Glutamatergic neuron (in vitro differentiated cells): ENCODE measurements around the gene GALNT11. TPM values are rescaled to one million over a fixed set of nuclear protein-coding genes. Genes with fewer than 3 reads are reported as not detected.
"Not testable (repeated sequence)": the region's sequence is repeated elsewhere in the genome, so short reads cannot be mapped to it uniquely, and the experiment has no call there.

Experiments used
- DNase-seq: peaks from one replicate; pipeline ENCODE4 v3.0.0; 2022
- H3K27ac Mint-ChIP-seq: one replicate; pipeline ENCODE4 v1.8.0; 2020; ENCODE audit warnings: mild to moderate bottlenecking, mixed read lengths, inconsistent platforms; ENCODE audit not compliant: unreplicated experiment
- H3K27me3 Mint-ChIP-seq: one replicate; pipeline ENCODE4 v1.8.0; 2020; ENCODE audit warnings: mild to moderate bottlenecking, moderate library complexity, mixed read lengths, inconsistent platforms; ENCODE audit not compliant: unreplicated experiment
- H3K36me3 Mint-ChIP-seq: one replicate; pipeline ENCODE4 v1.8.0; 2020; ENCODE audit warnings: mild to moderate bottlenecking, mixed read lengths, inconsistent platforms; ENCODE audit not compliant: unreplicated experiment
- H3K4me1 Mint-ChIP-seq: one replicate; pipeline ENCODE4 v1.8.0; 2020; ENCODE audit warnings: mild to moderate bottlenecking, low read depth, mixed read lengths, inconsistent platforms; ENCODE audit not compliant: unreplicated experiment
- H3K4me3 Mint-ChIP-seq: one replicate; pipeline ENCODE4 v1.8.0; 2020; ENCODE audit warnings: mild to moderate bottlenecking, mixed read lengths, inconsistent platforms; ENCODE audit not compliant: unreplicated experiment
- H3K9me3 Mint-ChIP-seq: one replicate; pipeline ENCODE4 v1.8.0; 2020; ENCODE audit warnings: mild to moderate bottlenecking, moderate library complexity, mixed read lengths, inconsistent platforms; ENCODE audit not compliant: unreplicated experiment
- total RNA-seq: library from RNA; stranded (reverse); fragmentation: NEBNext Ultra II Directional; extraction: Animal tissue kit (Norgen Biotek cat#: 25700); gene quantifications from one replicate; pipeline ENCODE4 v1.2.1, GENCODE V29; 2021; ENCODE audit not compliant: unreplicated experiment
- TF ChIP-seq, protein P1 (sequence below): fragments of 200-600 bp; sonication (generic); IDR thresholded peaks from one replicate; pipeline ENCODE4 v1.5.0; 2021; ENCODE audit not compliant: partially characterized antibody, unreplicated experiment

The GALNT11 gene
- total RNA-seq, 1 donor from 2014 or later = 32.7 TPM

DNA sequence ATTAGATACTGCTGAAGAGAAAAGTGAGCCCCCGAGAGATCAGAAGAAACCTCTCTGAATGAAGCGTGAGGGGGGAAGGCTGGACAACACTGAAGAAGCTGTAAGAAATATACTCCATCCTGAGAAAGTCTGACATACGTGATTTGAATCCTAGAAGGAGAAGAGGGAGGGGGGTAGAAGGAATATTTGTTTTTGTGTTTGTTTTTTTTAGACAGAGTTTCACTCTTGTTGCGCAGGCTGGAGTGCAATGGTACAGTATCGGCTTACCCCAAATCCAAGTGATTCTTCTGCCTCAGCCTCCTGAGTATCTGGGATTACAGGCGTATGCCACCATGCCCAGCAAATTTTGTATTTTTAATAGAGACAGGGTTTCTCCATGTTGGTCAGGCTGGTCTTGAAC, 52.6 kb downstream of the GALNT11 start:
- H3K4me3 Mint-ChIP-seq = no peak overlapping the region
- TF ChIP-seq, protein P1, sequence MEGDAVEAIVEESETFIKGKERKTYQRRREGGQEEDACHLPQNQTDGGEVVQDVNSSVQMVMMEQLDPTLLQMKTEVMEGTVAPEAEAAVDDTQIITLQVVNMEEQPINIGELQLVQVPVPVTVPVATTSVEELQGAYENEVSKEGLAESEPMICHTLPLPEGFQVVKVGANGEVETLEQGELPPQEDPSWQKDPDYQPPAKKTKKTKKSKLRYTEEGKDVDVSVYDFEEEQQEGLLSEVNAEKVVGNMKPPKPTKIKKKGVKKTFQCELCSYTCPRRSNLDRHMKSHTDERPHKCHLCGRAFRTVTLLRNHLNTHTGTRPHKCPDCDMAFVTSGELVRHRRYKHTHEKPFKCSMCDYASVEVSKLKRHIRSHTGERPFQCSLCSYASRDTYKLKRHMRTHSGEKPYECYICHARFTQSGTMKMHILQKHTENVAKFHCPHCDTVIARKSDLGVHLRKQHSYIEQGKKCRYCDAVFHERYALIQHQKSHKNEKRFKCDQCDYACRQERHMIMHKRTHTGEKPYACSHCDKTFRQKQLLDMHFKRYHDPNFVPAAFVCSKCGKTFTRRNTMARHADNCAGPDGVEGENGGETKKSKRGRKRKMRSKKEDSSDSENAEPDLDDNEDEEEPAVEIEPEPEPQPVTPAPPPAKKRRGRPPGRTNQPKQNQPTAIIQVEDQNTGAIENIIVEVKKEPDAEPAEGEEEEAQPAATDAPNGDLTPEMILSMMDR = no peak
- H3K4me1 Mint-ChIP-seq = no peaks in the 10 kb centered on the region
- no peaks in the 10 kb centered on the region for H3K9me3 Mint-ChIP-seq
- DNase-seq = no peak
- no peaks in the 10 kb centered on the region for H3K36me3 Mint-ChIP-seq
- H3K27me3 Mint-ChIP-seq = no peaks in the 10 kb centered on the region
- no peak overlapping the region for H3K27ac Mint-ChIP-seq

DNA sequence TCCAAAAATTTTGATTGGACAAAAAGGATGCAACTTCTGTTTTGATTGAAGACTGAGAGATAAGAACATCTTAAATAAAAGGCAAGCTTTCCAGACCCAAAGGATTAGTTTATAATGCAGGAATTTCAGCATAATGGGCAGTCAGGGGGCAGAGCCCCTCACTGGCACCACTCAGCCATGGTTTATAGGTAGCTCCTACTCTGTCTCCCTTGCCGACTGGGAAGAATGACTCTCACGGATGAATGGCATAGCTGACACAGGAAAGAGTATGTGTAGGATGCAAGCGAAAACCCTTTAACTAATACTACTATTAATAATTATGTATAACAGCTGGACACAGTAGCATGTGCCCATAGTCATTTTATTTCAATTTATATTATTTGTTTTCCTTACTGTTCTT, 53.3 kb downstream of the GALNT11 start:
- no peaks in the 10 kb centered on the region for H3K9me3 Mint-ChIP-seq
- H3K27me3 Mint-ChIP-seq = no peaks in the 10 kb centered on the region
- DNase-seq = no peak
- no peaks in the 10 kb centered on the region for H3K4me1 Mint-ChIP-seq
- no peak overlapping the region for H3K27ac Mint-ChIP-seq
- TF ChIP-seq, protein P1 = no peak
- no peak overlapping the region for H3K4me3 Mint-ChIP-seq
- no peaks in the 10 kb centered on the region for H3K36me3 Mint-ChIP-seq

DNA sequence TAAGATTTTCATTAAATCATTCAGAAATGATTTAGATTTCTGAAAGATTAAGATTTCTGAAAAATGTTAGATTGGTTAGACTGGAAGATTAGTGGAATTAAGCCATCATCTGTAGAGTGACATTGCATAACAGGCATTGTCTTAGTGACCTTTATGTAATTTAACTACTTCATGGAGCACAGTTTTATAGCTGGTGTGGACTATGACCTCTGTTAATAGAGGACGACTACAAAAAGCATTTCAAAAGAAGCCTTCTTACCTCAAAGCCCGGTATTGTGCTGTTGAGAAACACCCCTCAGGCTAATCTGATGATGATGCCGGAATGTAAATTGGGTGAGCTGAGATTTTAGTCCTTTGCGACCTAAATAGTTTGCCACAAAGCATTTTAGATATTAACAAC, 55.6 kb downstream of the GALNT11 start:
- no peaks in the 10 kb centered on the region for H3K36me3 Mint-ChIP-seq
- H3K27me3 Mint-ChIP-seq = no peaks in the 10 kb centered on the region
- TF ChIP-seq, protein P1 = no peak
- no peak for DNase-seq
- no peaks in the 10 kb centered on the region for H3K9me3 Mint-ChIP-seq
- H3K4me1 Mint-ChIP-seq = no peaks in the 10 kb centered on the region
- H3K4me3 Mint-ChIP-seq = no peak overlapping the region
- H3K27ac Mint-ChIP-seq = no peak overlapping the region

DNA sequence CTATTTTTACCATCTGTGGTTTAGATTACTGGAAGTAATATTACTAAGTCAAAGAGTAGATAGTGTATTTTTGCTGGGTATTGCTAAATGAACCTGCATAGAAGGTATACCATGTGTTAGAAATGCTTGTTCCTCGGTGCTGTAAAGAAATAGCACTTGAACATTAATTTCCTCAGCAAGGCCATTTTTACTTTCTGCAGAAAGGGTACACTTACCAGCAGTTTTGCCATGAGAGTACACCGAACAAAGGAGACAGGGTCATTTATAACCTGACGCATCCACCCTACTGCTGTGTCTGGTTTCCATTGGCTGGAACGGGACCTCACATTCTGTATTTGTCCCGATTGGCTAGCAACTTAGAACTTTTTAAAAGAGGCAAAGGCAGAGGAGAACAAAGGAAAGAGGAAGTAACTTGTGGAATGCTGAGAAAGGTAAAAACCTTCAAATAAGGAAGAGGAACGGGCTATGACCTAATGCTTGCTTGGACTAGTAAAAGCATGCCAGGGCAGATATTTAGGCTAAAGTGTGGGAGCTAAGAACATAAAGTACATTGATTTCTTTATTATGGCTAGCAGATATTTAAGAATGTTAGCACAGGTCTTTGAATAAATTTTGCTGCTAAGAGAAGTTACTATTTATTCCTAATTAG, 56.7 kb downstream of the GALNT11 start:
- not testable (repeated sequence) for DNase-seq, H3K27me3 Mint-ChIP-seq, H3K4me1 Mint-ChIP-seq, H3K4me3 Mint-ChIP-seq, H3K36me3 Mint-ChIP-seq, H3K9me3 Mint-ChIP-seq, H3K27ac Mint-ChIP-seq

DNA sequence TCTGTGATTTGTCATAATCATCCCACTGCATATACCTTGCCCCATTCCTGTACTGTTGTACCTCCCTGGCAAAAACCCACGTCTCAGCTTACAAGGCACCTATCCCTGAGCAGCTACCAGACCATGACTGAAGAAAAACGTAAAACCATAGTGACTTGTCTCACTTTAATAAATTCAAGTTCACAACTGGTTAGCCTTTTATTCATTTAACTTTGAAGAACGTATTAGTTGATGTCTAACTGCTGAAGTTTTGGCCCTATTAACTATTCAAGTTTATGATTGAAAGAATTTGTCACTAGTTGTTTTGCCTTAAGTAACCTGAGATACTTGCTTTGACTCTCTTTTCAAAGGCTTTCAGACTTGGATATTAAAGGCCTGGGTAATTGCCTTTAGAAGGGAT, 59.7 kb downstream of the GALNT11 start:
- Mint-ChIP-seq H3K9me3 (peaks cover 6% of the 10 kb centered on the region), H3K27me3 (no peaks in the 10 kb centered on the region), H3K36me3 (peaks cover 16% of the 10 kb centered on the region), H3K4me1 (no peaks in the 10 kb centered on the region), H3K4me3 (no peak overlapping the region), H3K27ac (no peak overlapping the region)
- no peak for DNase-seq
- TF ChIP-seq, protein P1 = no peak
